Right lobe of liver (tissue), 4 donors: ENCODE results near the gene SLC2A4RG.

Experiments used
- CTCF ChIP-seq, 4 donors: fragments of 200-600 bp in 3 of 4; fragments of 450-650 bp in 1 of 4; IDR thresholded peaks; one replicate each; pipeline versions ENCODE4 v1.5.1 to v1.8.0; 2016 to 2022; ENCODE audit warnings: antibody characterized with exemption in 4 of 4, mild to moderate bottlenecking in 2 of 4
- POLR2A ChIP-seq: fragments of 450-650 bp; IDR thresholded peaks from one replicate; pipeline ENCODE4 v1.6.1; 2017; ENCODE audit warnings: antibody characterized with exemption, mild to moderate bottlenecking
- donor health status: DM: no; HTN: no; CAD: no.
- donor health status: DM: no; HTN: no; CAD: no.
- donor health status: DM: no; HTN: yes; CAD: no.

GRCh38 chr20:63792866-63793265 is 53.3 kb downstream of the SLC2A4RG start:
- TF ChIP-seq CTCF (IDR thresholded peaks at IDR 0.05) (no peak), POLR2A (no peak)
